GM12891 (cell line): Measurements from ENCODE around the gene LGI4.

Source experiments
- PAX5 ChIP-seq: IDR thresholded peaks from 2 replicates; pipeline ENCODE4 v1.6.1; 2011; ENCODE audit warnings: low read length, moderate library complexity, mild to moderate bottlenecking; ENCODE audit not compliant: insufficient read depth, severe bottlenecking
- POLR2A ChIP-seq: IDR thresholded peaks from 2 replicates; pipeline ENCODE4 v1.6.1; 2011; ENCODE audit warnings: low read depth, low read length, control low read depth
- TAF1 ChIP-seq: IDR thresholded peaks from 2 replicates; pipeline ENCODE4 v1.6.1; 2011; ENCODE audit warnings: low read depth, low read length, control low read depth

DNA sequence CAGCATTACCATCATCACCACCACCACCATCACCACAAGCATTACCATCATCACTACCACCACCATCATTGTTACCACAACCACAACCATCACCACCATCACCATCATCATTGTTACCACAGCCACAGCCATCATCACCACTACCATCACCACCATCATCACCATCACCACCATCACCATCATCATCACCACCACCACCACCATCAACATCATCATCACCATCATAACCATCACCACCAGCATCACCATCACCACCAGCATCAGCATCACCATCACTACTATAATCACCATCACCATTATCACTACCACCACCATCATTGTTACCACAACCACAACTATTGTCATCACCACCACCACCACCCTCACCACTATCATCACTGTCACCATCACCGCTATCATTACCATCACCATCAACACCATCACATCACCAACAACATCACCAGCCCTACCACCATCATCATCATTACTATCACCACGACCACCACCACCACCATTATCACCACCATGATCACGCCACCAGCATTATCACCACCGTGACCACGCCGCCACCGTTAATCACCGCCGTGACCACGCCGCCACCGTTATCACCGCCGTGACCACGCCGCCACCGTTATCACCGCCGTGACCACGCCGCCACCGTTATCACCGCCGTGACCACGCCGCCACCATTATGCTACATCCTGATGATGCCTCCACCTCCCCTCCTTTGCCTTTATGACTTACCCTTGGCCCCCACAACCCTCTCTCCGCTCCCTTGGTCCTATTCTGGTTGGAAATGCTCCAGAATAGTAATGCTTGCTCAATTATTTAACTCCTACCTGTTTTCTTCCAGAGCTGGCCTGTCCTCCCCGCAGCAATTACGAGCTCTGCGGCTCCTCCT lies 29.2 kb downstream of the LGI4 start:
- TF ChIP-seq POLR2A (no peak), PAX5 (no peak), TAF1 (no peak)
